Keratinocyte (primary cell): Measurements from ENCODE around the gene TMEM132A. TPM values are rescaled to one million over a fixed set of nuclear protein-coding genes. Genes with fewer than 3 reads are reported as not detected.

Experiments used
- DNase-seq: peaks from one replicate; pipeline ENCODE4 v3.0.0-alpha.2; 2011; ENCODE audit warnings: low read depth, missing footprints, low spot score
- FAIRE-seq: peaks from 2 replicates; lab custom pipeline; 2011; peaks lifted over from hg19 to GRCh38; lab: Jason Lieb, UNC
- H2AFZ ChIP-seq: 2 replicates; pipeline ENCODE4 v1.6.0; 2012; ENCODE audit warnings: low read length, control low read depth, inconsistent platforms; ENCODE audit not compliant: control insufficient read depth
- H3K27ac ChIP-seq: 2 replicates; pipeline ENCODE4 v1.5.1; 2011; ENCODE audit warnings: low read length; ENCODE audit not compliant: control insufficient read depth, insufficient read depth
- H3K27me3 ChIP-seq: 3 replicates; pipeline ENCODE4 v1.6.0; 2011; ENCODE audit warnings: low read length; ENCODE audit not compliant: control insufficient read depth, insufficient read depth; ENCODE audit errors: extremely low read depth
- H3K36me3 ChIP-seq, 2 experiments: 2 replicates in 1 of 2; 3 replicates in 1 of 2; pipeline ENCODE4 v1.5.1; 2011; ENCODE audit warnings: low read length in 2 of 2, mild to moderate bottlenecking in 1 of 2; ENCODE audit not compliant: control insufficient read depth in 2 of 2, insufficient read depth in 2 of 2; ENCODE audit errors: extremely low read depth in 1 of 2
- H3K4me1 ChIP-seq: 3 replicates; pipeline ENCODE4 v1.5.1; 2011; ENCODE audit warnings: low read length; ENCODE audit not compliant: control insufficient read depth, insufficient read depth; ENCODE audit errors: extremely low read depth
- H3K4me2 ChIP-seq: 3 replicates; pipeline ENCODE4 v1.6.0; 2011; ENCODE audit warnings: low read depth, low read length; ENCODE audit not compliant: control insufficient read depth, insufficient read depth; ENCODE audit errors: extremely low read depth
- H3K4me3 ChIP-seq, 3 experiments: fragments of 200-600 bp in 1 of 3; sonication (generic) in 1 of 3; 2 replicates in 2 of 3; 3 replicates in 1 of 3; pipeline ENCODE4 v1.5.1; 2011 to 2016; ENCODE audit warnings: low read length in 3 of 3, mild to moderate bottlenecking in 3 of 3, control low read depth in 2 of 3, inconsistent platforms in 1 of 3, low read depth in 1 of 3, mixed read lengths in 1 of 3, mixed run types in 1 of 3, moderate library complexity in 1 of 3; ENCODE audit not compliant: control insufficient read depth in 2 of 3, insufficient read depth in 2 of 3; ENCODE audit errors: extremely low read depth in 1 of 3
- H3K79me2 ChIP-seq: 2 replicates; pipeline ENCODE4 v1.6.0; 2012; ENCODE audit warnings: low read length; ENCODE audit not compliant: control insufficient read depth, insufficient read depth
- H3K9ac ChIP-seq: 3 replicates; pipeline ENCODE4 v1.6.0; 2011; ENCODE audit warnings: low read length; ENCODE audit not compliant: control insufficient read depth, insufficient read depth; ENCODE audit errors: extremely low read depth
- H3K9me1 ChIP-seq: 3 replicates; pipeline ENCODE4 v1.6.0; 2011; ENCODE audit warnings: low read length; ENCODE audit not compliant: control insufficient read depth, insufficient read depth; ENCODE audit errors: extremely low read depth
- H3K9me3 ChIP-seq: 2 replicates; pipeline ENCODE4 v1.5.1; 2012; ENCODE audit warnings: low read depth, low read length; ENCODE audit not compliant: control insufficient read depth
- H4K20me1 ChIP-seq: 3 replicates; pipeline ENCODE4 v1.6.0; 2011; ENCODE audit warnings: low read length; ENCODE audit not compliant: control insufficient read depth, insufficient read depth; ENCODE audit errors: extremely low read depth
- EZH2 ChIP-seq: IDR thresholded peaks from one replicate; pipeline ENCODE4 v1.6.1; 2012; ENCODE audit warnings: inconsistent platforms, mild to moderate bottlenecking, low read length, moderate library complexity
- dilution Hi-C: fragments of 300-500 bp; cut with MboI; formaldehyde crosslinking; loops from one replicate; pipeline ENCODE4 v1.7.0; 2020; ENCODE audit warnings: low sequenced_read_pairs; ENCODE audit not compliant: extremely low pct_ligation_motif_present
- polyA plus RNA-seq, 5 experiments: library from polyadenylated mRNA; depleted of rRNA in 3 of 5; stranded (reverse) in 3 of 5; stranded (forward) in 1 of 5; unstranded in 1 of 5; fragments of >200 nt; gene quantifications; 1 replicate in 1 of 5; 2 replicates in 3 of 5; 3 replicates in 1 of 5; pipeline versions ENCODE4 v1.2.1 to v1.2.3, GENCODE V29; 2011 to 2012; ENCODE audit warnings: missing spikeins in 2 of 5, low read depth in 1 of 5, low replicate concordance in 1 of 5
- TF ChIP-seq, protein P1 (sequence below), 3 experiments: IDR thresholded peaks in 1 of 3; conservative IDR thresholded peaks in 1 of 3; optimal IDR thresholded peaks in 1 of 3; 2 replicates in 2 of 3; 3 replicates in 1 of 3; pipeline versions ENCODE3 to v1.5.1; 2011; ENCODE audit warnings: low read length in 3 of 3, mild to moderate bottlenecking in 3 of 3, moderate library complexity in 2 of 3, control low read depth in 1 of 3, inconsistent platforms in 1 of 3; ENCODE audit not compliant: insufficient read depth in 2 of 3; ENCODE audit errors: extremely low read depth in 1 of 3

TMEM132A gene
- polyA plus RNA-seq, 1 donor (not counting 4 experiments of a cell fraction or from before 2014, with no cell fraction given) = 16.6 TPM

GRCh38 chr11:60929764-60930163 lies 5.5 kb downstream of the TMEM132A start:
- no peak overlapping the region for H3K4me2 ChIP-seq
- H3K4me1 ChIP-seq = peaks cover 12% of the 10 kb centered on the region
- H3K9me3 ChIP-seq = no peaks in the 10 kb centered on the region
- H2AFZ ChIP-seq = no peak overlapping the region
- FAIRE-seq (no peak), DNase-seq (no peak)
- no peak overlapping the region for H3K27ac ChIP-seq
- dilution Hi-C loops = no loop called here
- H3K9me1 ChIP-seq = no peaks in the 10 kb centered on the region
- H4K20me1 ChIP-seq = no peaks in the 10 kb centered on the region
- peaks cover 12 to 36% of the 10 kb centered on the region in 2 experiments for H3K36me3 ChIP-seq
- no peak for TF ChIP-seq EZH2
- TF ChIP-seq, protein P1, sequence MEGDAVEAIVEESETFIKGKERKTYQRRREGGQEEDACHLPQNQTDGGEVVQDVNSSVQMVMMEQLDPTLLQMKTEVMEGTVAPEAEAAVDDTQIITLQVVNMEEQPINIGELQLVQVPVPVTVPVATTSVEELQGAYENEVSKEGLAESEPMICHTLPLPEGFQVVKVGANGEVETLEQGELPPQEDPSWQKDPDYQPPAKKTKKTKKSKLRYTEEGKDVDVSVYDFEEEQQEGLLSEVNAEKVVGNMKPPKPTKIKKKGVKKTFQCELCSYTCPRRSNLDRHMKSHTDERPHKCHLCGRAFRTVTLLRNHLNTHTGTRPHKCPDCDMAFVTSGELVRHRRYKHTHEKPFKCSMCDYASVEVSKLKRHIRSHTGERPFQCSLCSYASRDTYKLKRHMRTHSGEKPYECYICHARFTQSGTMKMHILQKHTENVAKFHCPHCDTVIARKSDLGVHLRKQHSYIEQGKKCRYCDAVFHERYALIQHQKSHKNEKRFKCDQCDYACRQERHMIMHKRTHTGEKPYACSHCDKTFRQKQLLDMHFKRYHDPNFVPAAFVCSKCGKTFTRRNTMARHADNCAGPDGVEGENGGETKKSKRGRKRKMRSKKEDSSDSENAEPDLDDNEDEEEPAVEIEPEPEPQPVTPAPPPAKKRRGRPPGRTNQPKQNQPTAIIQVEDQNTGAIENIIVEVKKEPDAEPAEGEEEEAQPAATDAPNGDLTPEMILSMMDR (optimal IDR thresholded peaks at IDR 0.05 in 1 of 3, IDR thresholded peaks at IDR 0.05 in 1 of 3, conservative IDR thresholded peaks at IDR 0.05 in 1 of 3; ENCODE audit: extremely low read depth in 1 of 3, insufficient read depth in 2 of 3, low read length in 3 of 3) = no peak
- H3K27me3 ChIP-seq = no peaks in the 10 kb centered on the region
- no peak overlapping the region for H3K4me3 ChIP-seq
- no peak overlapping the region for H3K9ac ChIP-seq
- H3K79me2 ChIP-seq = no peaks in the 10 kb centered on the region

DNA sequence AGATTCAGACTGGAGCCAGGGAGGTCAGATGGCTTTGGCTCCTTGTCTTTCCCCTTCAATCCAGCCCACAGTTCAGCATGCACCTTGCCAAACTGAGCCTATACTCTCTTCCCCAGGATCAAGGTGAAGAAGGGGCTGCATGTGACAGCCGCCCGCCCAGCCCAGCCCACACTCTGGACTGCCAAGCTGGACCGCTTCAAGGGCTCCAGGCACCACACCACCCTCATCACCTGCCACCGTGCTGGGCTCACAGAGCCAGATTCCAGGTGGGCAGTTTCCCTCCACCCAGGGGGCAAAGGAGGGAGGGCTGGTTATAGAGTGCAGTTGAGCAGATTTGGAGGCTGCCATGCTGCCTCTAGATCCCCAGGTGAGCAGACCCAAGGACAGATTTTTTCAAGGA lies 6.1 kb downstream of the TMEM132A start:
- H3K9ac ChIP-seq = no peak overlapping the region
- no peak overlapping the region for H3K4me2 ChIP-seq
- dilution Hi-C loops = no loop called here
- H3K79me2 ChIP-seq = no peaks in the 10 kb centered on the region
- no peak for TF ChIP-seq EZH2
- TF ChIP-seq, protein P1 (optimal IDR thresholded peaks at IDR 0.05 in 1 of 3, IDR thresholded peaks at IDR 0.05 in 1 of 3, conservative IDR thresholded peaks at IDR 0.05 in 1 of 3; ENCODE audit: extremely low read depth in 1 of 3, insufficient read depth in 2 of 3, low read length in 3 of 3) = no peak
- no peaks in the 10 kb centered on the region for H3K9me1 ChIP-seq
- H3K36me3 ChIP-seq = peaks cover 12 to 36% of the 10 kb centered on the region in 2 experiments
- DNase-seq = no peak
- no peak overlapping the region for H3K4me3 ChIP-seq
- H4K20me1 ChIP-seq = no peaks in the 10 kb centered on the region
- no peak for FAIRE-seq
- H3K4me1 ChIP-seq = peaks cover 7% of the 10 kb centered on the region
- no peak overlapping the region for H3K27ac ChIP-seq
- H3K9me3 ChIP-seq = no peaks in the 10 kb centered on the region
- H3K27me3 ChIP-seq = no peaks in the 10 kb centered on the region
- H2AFZ ChIP-seq = no peak overlapping the region
